Measurements from ENCODE around the gene MAL. TPM values are rescaled to one million over a fixed set of nuclear protein-coding genes. Genes with fewer than 3 reads are reported as not detected.

MAL gene
- total RNA-seq, 2 experiments from 2014 or later: 188 to 206 TPM

- ChIA-PET POLR2A (no interaction called here), CTCF (interaction anchor here (0.9 to 11.8 kb wide), 3 partner anchors 11 to 96 kb away, joined by 3 to 693 read pairs (median 7); no protein-coding TSS in a partner anchor)
These were observed 6.5 kb upstream of the MAL start for GRCh38 chr2:95018861-95019550.

GRCh38 chr2:95019572-95019971 lies 5.9 kb upstream of the MAL start:
- DNase-seq (no peak), ATAC-seq (no peak)
- no peaks in the 10 kb centered on the region for H3K9me3 Mint-ChIP-seq (ENCODE audit: insufficient read depth)
- no peak overlapping the region for H3K4me3 Mint-ChIP-seq
- ChIA-PET CTCF (interaction anchor here (0.9 to 11.8 kb wide), 3 partner anchors 12 to 96 kb away, joined by 3 to 693 read pairs (median 7); no protein-coding TSS in a partner anchor), POLR2A (no interaction called here)
- peaks cover 57% of the 10 kb centered on the region for H3K4me1 Mint-ChIP-seq (ENCODE audit: low read depth)
- H3K27ac Mint-ChIP-seq: no peak overlapping the region
- peaks cover 10% of the 10 kb centered on the region for H3K36me3 Mint-ChIP-seq (ENCODE audit: low read depth)
- no peaks in the 10 kb centered on the region for H3K27me3 Mint-ChIP-seq (ENCODE audit: low read depth)

More at GRCh38 chr2:95018861-95019550, 6.5 kb upstream of the MAL start:
- Mint-ChIP-seq H3K9me3 (ENCODE audit: insufficient read depth) (no peaks in the 10 kb centered on the region), H3K27ac (peak overlapping the region; percentile 35), H3K4me3 (no peak overlapping the region), H3K36me3 (ENCODE audit: low read depth) (peaks cover 5% of the 10 kb centered on the region), H3K4me1 (ENCODE audit: low read depth) (peaks cover 54% of the 10 kb centered on the region), H3K27me3 (ENCODE audit: low read depth) (no peaks in the 10 kb centered on the region)
- DNase-seq (no peak), ATAC-seq (no peak)

- H3K4me3 Mint-ChIP-seq: no peak overlapping the region
- H3K27ac Mint-ChIP-seq: peak overlapping the region; percentile 21
- H3K36me3 Mint-ChIP-seq (ENCODE audit: low read depth): peaks cover 10% of the 10 kb centered on the region
- ATAC-seq: no peak
- CTCF ChIA-PET: interaction anchor here (4.0 to 11.8 kb wide), 3 partner anchors 58 to 185 kb away, joined by 11 to 693 read pairs (median 296); partner anchors contain the start of gene MRPS5
- POLR2A ChIA-PET: interaction anchor here (7.8 kb wide), 1 partner anchor 55 kb away, joined by 255 read pairs; no protein-coding TSS in a partner anchor
- H3K4me1 Mint-ChIP-seq (ENCODE audit: low read depth): peaks cover 51% of the 10 kb centered on the region
- no peaks in the 10 kb centered on the region for H3K27me3 Mint-ChIP-seq (ENCODE audit: low read depth)
- H3K9me3 Mint-ChIP-seq (ENCODE audit: insufficient read depth): no peaks in the 10 kb centered on the region
- DNase-seq: no peak
These were observed 5.1 kb upstream of the MAL start for GRCh38 chr2:95020275-95021022.

GRCh38 chr2:95021023-95021416 lies 4.5 kb upstream of the MAL start:
- no peaks in the 10 kb centered on the region for H3K27me3 Mint-ChIP-seq (ENCODE audit: low read depth)
- H3K4me1 Mint-ChIP-seq (ENCODE audit: low read depth): peaks cover 49% of the 10 kb centered on the region
- H3K9me3 Mint-ChIP-seq (ENCODE audit: insufficient read depth): no peaks in the 10 kb centered on the region
- H3K27ac Mint-ChIP-seq: peak overlapping the region; percentile 21
- ATAC-seq (no peak), DNase-seq (no peak)
- POLR2A ChIA-PET: interaction anchor here (7.8 kb wide), 1 partner anchor 55 kb away, joined by 255 read pairs; no protein-coding TSS in a partner anchor
- H3K36me3 Mint-ChIP-seq (ENCODE audit: low read depth): peaks cover 13% of the 10 kb centered on the region
- CTCF ChIA-PET: interaction anchor here (1.9 to 11.8 kb wide), 4 partner anchors 13 to 185 kb away, joined by 7 to 693 read pairs (median 154); partner anchors contain the start of gene MRPS5
- no peak overlapping the region for H3K4me3 Mint-ChIP-seq

- POLR2A ChIA-PET: interaction anchor here (1.4 to 7.8 kb wide), 3 partner anchors 54 to 94 kb away, joined by 5 to 255 read pairs (median 16); no protein-coding TSS in a partner anchor
- ATAC-seq (no peak), DNase-seq (no peak)
- Mint-ChIP-seq H3K9me3 (ENCODE audit: insufficient read depth) (no peaks in the 10 kb centered on the region), H3K4me3 (no peak overlapping the region), H3K36me3 (ENCODE audit: low read depth) (peaks cover 18% of the 10 kb centered on the region), H3K27ac (no peak overlapping the region), H3K4me1 (ENCODE audit: low read depth) (peaks cover 52% of the 10 kb centered on the region), H3K27me3 (ENCODE audit: low read depth) (no peaks in the 10 kb centered on the region)
- CTCF ChIA-PET: interaction anchor here (1.0 to 11.8 kb wide), 30 partner anchors 8 to 323 kb away, joined by 3 to 693 read pairs (median 8); partner anchors contain the start of genes MRPS5, ZNF2 and ZNF514
These were observed 3.7 kb upstream of the MAL start for GRCh38 chr2:95021847-95022246.

GRCh38 chr2:95022309-95023221 lies 2.9 kb upstream of the MAL start:
- H3K9me3 Mint-ChIP-seq (ENCODE audit: insufficient read depth): no peaks in the 10 kb centered on the region
- ATAC-seq (peak; percentile 55), DNase-seq (peak; percentile 92)
- peaks cover 25% of the 10 kb centered on the region for H3K36me3 Mint-ChIP-seq (ENCODE audit: low read depth)
- ChIA-PET CTCF (interaction anchor here (0.6 to 11.8 kb wide), 42 partner anchors 9 to 323 kb away, joined by 3 to 693 read pairs (median 6); partner anchors contain the start of genes MRPS5, ZNF2 and ZNF514), POLR2A (interaction anchor here (0.7 to 7.8 kb wide), 6 partner anchors 31 to 137 kb away, joined by 3 to 255 read pairs (median 4); partner anchors contain the start of gene ZNF514)
- peak overlapping the region; percentile 82 for H3K27ac Mint-ChIP-seq
- peak overlapping the region; percentile 81 for H3K4me3 Mint-ChIP-seq
- peaks cover 58% of the 10 kb centered on the region for H3K4me1 Mint-ChIP-seq (ENCODE audit: low read depth)
- H3K27me3 Mint-ChIP-seq (ENCODE audit: low read depth): no peaks in the 10 kb centered on the region

GRCh38 chr2:95023222-95023597 lies 2.3 kb upstream of the MAL start:
- Mint-ChIP-seq H3K9me3 (ENCODE audit: insufficient read depth) (no peaks in the 10 kb centered on the region), H3K27me3 (ENCODE audit: low read depth) (no peaks in the 10 kb centered on the region), H3K36me3 (ENCODE audit: low read depth) (peaks cover 28% of the 10 kb centered on the region), H3K27ac (peak overlapping the region; percentile 82), H3K4me3 (peak overlapping the region; percentile 81), H3K4me1 (ENCODE audit: low read depth) (peaks cover 61% of the 10 kb centered on the region)
- peak; percentile 57 for ATAC-seq
- DNase-seq: peak; percentile 80
- POLR2A ChIA-PET: interaction anchor here (0.9 to 7.8 kb wide), 5 partner anchors 53 to 136 kb away, joined by 3 to 255 read pairs (median 5); partner anchors contain the start of gene ZNF514
- CTCF ChIA-PET: interaction anchor here (0.7 to 11.8 kb wide), 33 partner anchors 10 to 322 kb away, joined by 3 to 693 read pairs (median 6); partner anchors contain the start of genes MRPS5, ZNF2 and ZNF514

- Mint-ChIP-seq H3K36me3 (ENCODE audit: low read depth) (peaks cover 39% of the 10 kb centered on the region), H3K4me1 (ENCODE audit: low read depth) (peaks cover 67% of the 10 kb centered on the region), H3K9me3 (ENCODE audit: insufficient read depth) (no peaks in the 10 kb centered on the region), H3K27ac (peak overlapping the region; percentile 70), H3K4me3 (peak overlapping the region; percentile 81), H3K27me3 (ENCODE audit: low read depth) (no peaks in the 10 kb centered on the region)
- DNase-seq (no peak), ATAC-seq (no peak)
- ChIA-PET CTCF (interaction anchor here (0.7 to 11.8 kb wide), 14 partner anchors 10 to 181 kb away, joined by 3 to 693 read pairs (median 8); partner anchors contain the start of gene MRPS5), POLR2A (interaction anchor here (0.7 to 7.8 kb wide), 6 partner anchors 29 to 1303 kb away, joined by 3 to 255 read pairs (median 8); no protein-coding TSS in a partner anchor)
These were observed 1.1 kb upstream of the MAL start for GRCh38 chr2:95024371-95024770.

- H3K4me3 Mint-ChIP-seq: peak overlapping the region; percentile 81
- H3K27ac Mint-ChIP-seq: peak overlapping the region; percentile 76
- H3K4me1 Mint-ChIP-seq (ENCODE audit: low read depth): peaks cover 70% of the 10 kb centered on the region
- ATAC-seq (no peak), DNase-seq (peak; percentile 37)
- H3K36me3 Mint-ChIP-seq (ENCODE audit: low read depth): peaks cover 45% of the 10 kb centered on the region
- ChIA-PET POLR2A (interaction anchor here (1.1 to 7.8 kb wide), 7 partner anchors 10 to 97 kb away, joined by 3 to 255 read pairs (median 13); partner anchors contain the start of gene MRPS5), CTCF (interaction anchor here (1.0 to 11.8 kb wide), 9 partner anchors 9 to 93 kb away, joined by 3 to 693 read pairs (median 6); partner anchors contain the start of gene MRPS5)
- no peaks in the 10 kb centered on the region for H3K27me3 Mint-ChIP-seq (ENCODE audit: low read depth)
- H3K9me3 Mint-ChIP-seq (ENCODE audit: insufficient read depth): no peaks in the 10 kb centered on the region
These were observed 525 bp upstream of the MAL start for GRCh38 chr2:95024960-95025405.

Measured in activated CD8-positive, alpha-beta T cell treated with anti-CD3 and anti-CD28 coated beads, Interleukin-2, amount 10 ng/mL, durations not matched to agents 7 days and 5 days (primary cell).